SH-SY5Y (cell line): ENCODE results near the gene UGT2A1.

Experiments
- GATA2 ChIP-seq: IDR thresholded peaks from 2 replicates; pipeline ENCODE4 v1.6.1; 2011; ENCODE audit warnings: mild to moderate bottlenecking, low read depth, low read length
- GATA3 ChIP-seq: IDR thresholded peaks from 2 replicates; pipeline ENCODE4 v1.6.1; 2011; ENCODE audit warnings: low read depth, mild to moderate bottlenecking, low read length, moderate library complexity

GRCh38 chr4:69591364-69591763, 61.7 kb downstream of the UGT2A1 start:
- no peak for TF ChIP-seq GATA2
- TF ChIP-seq GATA3 = no peak
